Progenitor cell of endocrine pancreas (in vitro differentiated cells): ENCODE data around the gene SH3RF1. TPM values are rescaled to one million over a fixed set of nuclear protein-coding genes. Genes with fewer than 3 reads are reported as not detected.

Source experiments
- DNase-seq: peaks from one replicate; pipeline ENCODE4 v3.0.0; 2021; ENCODE audit warnings: low spot score; ENCODE audit not compliant: unreplicated experiment
- H3K27ac Mint-ChIP-seq: 2 replicates; pipeline ENCODE4 v1.8.0; 2021; ENCODE audit warnings: mild to moderate bottlenecking, moderate library complexity, mixed read lengths
- H3K27me3 Mint-ChIP-seq: 2 replicates; pipeline ENCODE4 v1.8.0; 2021; ENCODE audit warnings: mixed read lengths
- H3K36me3 Mint-ChIP-seq: 2 replicates; pipeline ENCODE4 v1.8.0; 2022; ENCODE audit warnings: mixed read lengths; ENCODE audit not compliant: insufficient read depth
- H3K4me1 Mint-ChIP-seq: 2 replicates; pipeline ENCODE4 v1.8.0; 2021; ENCODE audit warnings: low read depth, mixed read lengths
- H3K4me3 Mint-ChIP-seq: 2 replicates; pipeline ENCODE4 v1.8.0; 2021; ENCODE audit warnings: low read depth, mild to moderate bottlenecking, moderate library complexity, mixed read lengths
- H3K9me3 Mint-ChIP-seq: 2 replicates; pipeline ENCODE4 v1.8.0; 2021; ENCODE audit warnings: low read depth, mixed read lengths
- total RNA-seq: library from RNA; stranded (reverse); gene quantifications from 2 replicates; pipeline ENCODE4 v1.2.1, GENCODE V29; 2021
- TF ChIP-seq, protein P1 (sequence below): fragments of 200-600 bp; sonication (generic); IDR thresholded peaks from one replicate; pipeline ENCODE4 v1.5.0; 2021; ENCODE audit warnings: antibody characterized with exemption, mild to moderate bottlenecking; ENCODE audit not compliant: unreplicated experiment

SH3RF1 gene
- total RNA-seq, 1 donor from 2014 or later: 31.1 TPM

- peaks cover 38% of the 10 kb centered on the region for H3K36me3 Mint-ChIP-seq
- no peak overlapping the region for H3K4me3 Mint-ChIP-seq
- no peaks in the 10 kb centered on the region for H3K27me3 Mint-ChIP-seq
- no peak for DNase-seq
- TF ChIP-seq, protein P1, sequence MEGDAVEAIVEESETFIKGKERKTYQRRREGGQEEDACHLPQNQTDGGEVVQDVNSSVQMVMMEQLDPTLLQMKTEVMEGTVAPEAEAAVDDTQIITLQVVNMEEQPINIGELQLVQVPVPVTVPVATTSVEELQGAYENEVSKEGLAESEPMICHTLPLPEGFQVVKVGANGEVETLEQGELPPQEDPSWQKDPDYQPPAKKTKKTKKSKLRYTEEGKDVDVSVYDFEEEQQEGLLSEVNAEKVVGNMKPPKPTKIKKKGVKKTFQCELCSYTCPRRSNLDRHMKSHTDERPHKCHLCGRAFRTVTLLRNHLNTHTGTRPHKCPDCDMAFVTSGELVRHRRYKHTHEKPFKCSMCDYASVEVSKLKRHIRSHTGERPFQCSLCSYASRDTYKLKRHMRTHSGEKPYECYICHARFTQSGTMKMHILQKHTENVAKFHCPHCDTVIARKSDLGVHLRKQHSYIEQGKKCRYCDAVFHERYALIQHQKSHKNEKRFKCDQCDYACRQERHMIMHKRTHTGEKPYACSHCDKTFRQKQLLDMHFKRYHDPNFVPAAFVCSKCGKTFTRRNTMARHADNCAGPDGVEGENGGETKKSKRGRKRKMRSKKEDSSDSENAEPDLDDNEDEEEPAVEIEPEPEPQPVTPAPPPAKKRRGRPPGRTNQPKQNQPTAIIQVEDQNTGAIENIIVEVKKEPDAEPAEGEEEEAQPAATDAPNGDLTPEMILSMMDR: no peak
- H3K9me3 Mint-ChIP-seq: peaks cover 6% of the 10 kb centered on the region
- H3K4me1 Mint-ChIP-seq: peaks cover 3% of the 10 kb centered on the region
- H3K27ac Mint-ChIP-seq: no peak overlapping the region
Measured at GRCh38 chr4:169090484-169091215, 180.1 kb downstream of the SH3RF1 start.

DNA sequence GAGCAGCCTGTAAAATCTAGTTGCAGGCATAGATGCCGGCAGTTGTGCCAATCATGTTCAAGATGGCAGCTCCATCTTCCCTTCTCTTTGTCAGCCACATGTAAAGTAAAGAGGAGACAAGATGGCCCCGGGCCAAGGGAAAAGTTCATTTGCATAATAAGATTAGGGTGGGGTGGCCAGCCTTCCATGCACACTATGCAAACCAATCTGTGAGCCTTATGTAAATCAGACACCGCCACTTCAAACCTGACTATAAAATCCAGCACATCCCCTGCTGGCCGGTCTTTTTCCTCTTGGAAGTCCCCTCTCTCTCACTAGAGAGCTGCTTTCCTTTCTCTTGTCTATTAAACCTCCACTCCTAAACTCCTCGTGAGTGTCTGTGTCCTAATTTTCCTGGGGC lies 181.8 kb downstream of the SH3RF1 start:
- DNase-seq: no peak
- Mint-ChIP-seq H3K4me3 (no peak overlapping the region), H3K4me1 (peaks cover 3% of the 10 kb centered on the region), H3K36me3 (peaks cover 30% of the 10 kb centered on the region), H3K27me3 (no peaks in the 10 kb centered on the region), H3K9me3 (peaks cover 6% of the 10 kb centered on the region), H3K27ac (peak overlapping the region; percentile 60)
- TF ChIP-seq, protein P1: no peak

DNA sequence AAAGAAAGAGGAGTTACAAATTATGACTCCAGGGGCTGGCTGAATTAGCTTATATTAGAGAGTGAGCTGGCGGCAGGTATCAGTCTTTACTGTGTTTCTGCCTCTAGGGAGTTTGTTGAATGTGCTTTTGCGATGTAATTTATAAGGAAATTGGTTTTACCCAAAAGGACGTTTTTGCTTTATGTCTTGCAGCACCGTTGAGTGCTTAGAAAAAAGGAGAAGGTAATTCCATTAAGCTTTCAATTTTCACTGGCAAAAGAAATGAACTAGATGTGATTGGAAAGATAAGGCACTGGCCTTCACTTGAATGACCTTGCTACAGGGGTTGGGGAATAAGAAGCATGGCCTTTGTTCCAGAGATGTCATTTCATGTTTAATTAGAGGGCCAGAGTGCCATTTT lies 185.8 kb downstream of the SH3RF1 start:
- H3K9me3 Mint-ChIP-seq: peaks cover 3% of the 10 kb centered on the region
- H3K4me1 Mint-ChIP-seq: peaks cover 3% of the 10 kb centered on the region
- H3K36me3 Mint-ChIP-seq: peaks cover 15% of the 10 kb centered on the region
- TF ChIP-seq, protein P1: no peak
- no peak overlapping the region for H3K4me3 Mint-ChIP-seq
- peak overlapping the region; percentile 16 for H3K27ac Mint-ChIP-seq
- H3K27me3 Mint-ChIP-seq: no peaks in the 10 kb centered on the region
- DNase-seq: no peak

- H3K4me3 Mint-ChIP-seq: no peak overlapping the region
- peaks cover 5% of the 10 kb centered on the region for H3K4me1 Mint-ChIP-seq
- TF ChIP-seq, protein P1: no peak
- H3K27ac Mint-ChIP-seq: no peak overlapping the region
- DNase-seq: no peak
- peaks cover 3% of the 10 kb centered on the region for H3K9me3 Mint-ChIP-seq
- H3K27me3 Mint-ChIP-seq: no peaks in the 10 kb centered on the region
- H3K36me3 Mint-ChIP-seq: peaks cover 7% of the 10 kb centered on the region
Measured at GRCh38 chr4:169080981-169081380, 189.8 kb downstream of the SH3RF1 start.

GRCh38 chr4:169079942-169080827 lies 190.6 kb downstream of the SH3RF1 start:
- peaks cover 3% of the 10 kb centered on the region for H3K9me3 Mint-ChIP-seq
- no peak for DNase-seq
- H3K36me3 Mint-ChIP-seq: peaks cover 7% of the 10 kb centered on the region
- TF ChIP-seq, protein P1: no peak
- H3K27ac Mint-ChIP-seq: peak overlapping the region; percentile 76
- H3K27me3 Mint-ChIP-seq: no peaks in the 10 kb centered on the region
- H3K4me1 Mint-ChIP-seq: peaks cover 5% of the 10 kb centered on the region
- no peak overlapping the region for H3K4me3 Mint-ChIP-seq
